HL-60 (cell line): ENCODE measurements around the gene SOX15.

ENCODE experiments used
- POLR2AphosphoS5 ChIP-seq: IDR thresholded peaks from 2 replicates; pipeline ENCODE4 v1.6.1; 2012; ENCODE audit warnings: low read depth
- TF ChIP-seq, protein P1 (sequence below): IDR thresholded peaks from one replicate; pipeline ENCODE4 v1.5.1; 2011; ENCODE audit warnings: low read length, control low read depth, inconsistent platforms; ENCODE audit not compliant: insufficient read depth
- TF ChIP-seq, protein P2 (sequence below): IDR thresholded peaks from 2 replicates; pipeline ENCODE4 v1.6.1; 2012; ENCODE audit warnings: low read depth; ENCODE audit not compliant: insufficient replicate concordance

DNA sequence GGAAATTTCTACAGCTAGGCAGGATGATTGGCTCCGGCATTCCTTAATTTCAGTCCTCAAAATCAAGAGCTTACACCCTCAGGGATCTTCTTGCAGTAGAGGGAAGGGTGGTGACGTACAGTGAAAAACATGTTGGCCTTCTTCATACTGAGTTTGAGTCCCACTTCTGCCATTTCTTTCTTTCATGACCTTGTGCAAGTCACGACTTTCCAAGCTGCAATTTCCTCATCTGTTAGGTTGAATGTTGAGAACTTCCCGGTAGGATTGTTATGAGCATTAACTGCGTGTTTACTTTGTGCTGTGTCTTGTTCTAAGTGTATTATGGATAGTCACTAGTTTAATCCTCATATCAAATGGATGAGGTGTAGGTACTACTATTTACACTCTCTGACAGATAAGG lies 20.3 kb downstream of the SOX15 start:
- TF ChIP-seq, protein P1, sequence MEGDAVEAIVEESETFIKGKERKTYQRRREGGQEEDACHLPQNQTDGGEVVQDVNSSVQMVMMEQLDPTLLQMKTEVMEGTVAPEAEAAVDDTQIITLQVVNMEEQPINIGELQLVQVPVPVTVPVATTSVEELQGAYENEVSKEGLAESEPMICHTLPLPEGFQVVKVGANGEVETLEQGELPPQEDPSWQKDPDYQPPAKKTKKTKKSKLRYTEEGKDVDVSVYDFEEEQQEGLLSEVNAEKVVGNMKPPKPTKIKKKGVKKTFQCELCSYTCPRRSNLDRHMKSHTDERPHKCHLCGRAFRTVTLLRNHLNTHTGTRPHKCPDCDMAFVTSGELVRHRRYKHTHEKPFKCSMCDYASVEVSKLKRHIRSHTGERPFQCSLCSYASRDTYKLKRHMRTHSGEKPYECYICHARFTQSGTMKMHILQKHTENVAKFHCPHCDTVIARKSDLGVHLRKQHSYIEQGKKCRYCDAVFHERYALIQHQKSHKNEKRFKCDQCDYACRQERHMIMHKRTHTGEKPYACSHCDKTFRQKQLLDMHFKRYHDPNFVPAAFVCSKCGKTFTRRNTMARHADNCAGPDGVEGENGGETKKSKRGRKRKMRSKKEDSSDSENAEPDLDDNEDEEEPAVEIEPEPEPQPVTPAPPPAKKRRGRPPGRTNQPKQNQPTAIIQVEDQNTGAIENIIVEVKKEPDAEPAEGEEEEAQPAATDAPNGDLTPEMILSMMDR, result no peak
- TF ChIP-seq, protein P2, sequence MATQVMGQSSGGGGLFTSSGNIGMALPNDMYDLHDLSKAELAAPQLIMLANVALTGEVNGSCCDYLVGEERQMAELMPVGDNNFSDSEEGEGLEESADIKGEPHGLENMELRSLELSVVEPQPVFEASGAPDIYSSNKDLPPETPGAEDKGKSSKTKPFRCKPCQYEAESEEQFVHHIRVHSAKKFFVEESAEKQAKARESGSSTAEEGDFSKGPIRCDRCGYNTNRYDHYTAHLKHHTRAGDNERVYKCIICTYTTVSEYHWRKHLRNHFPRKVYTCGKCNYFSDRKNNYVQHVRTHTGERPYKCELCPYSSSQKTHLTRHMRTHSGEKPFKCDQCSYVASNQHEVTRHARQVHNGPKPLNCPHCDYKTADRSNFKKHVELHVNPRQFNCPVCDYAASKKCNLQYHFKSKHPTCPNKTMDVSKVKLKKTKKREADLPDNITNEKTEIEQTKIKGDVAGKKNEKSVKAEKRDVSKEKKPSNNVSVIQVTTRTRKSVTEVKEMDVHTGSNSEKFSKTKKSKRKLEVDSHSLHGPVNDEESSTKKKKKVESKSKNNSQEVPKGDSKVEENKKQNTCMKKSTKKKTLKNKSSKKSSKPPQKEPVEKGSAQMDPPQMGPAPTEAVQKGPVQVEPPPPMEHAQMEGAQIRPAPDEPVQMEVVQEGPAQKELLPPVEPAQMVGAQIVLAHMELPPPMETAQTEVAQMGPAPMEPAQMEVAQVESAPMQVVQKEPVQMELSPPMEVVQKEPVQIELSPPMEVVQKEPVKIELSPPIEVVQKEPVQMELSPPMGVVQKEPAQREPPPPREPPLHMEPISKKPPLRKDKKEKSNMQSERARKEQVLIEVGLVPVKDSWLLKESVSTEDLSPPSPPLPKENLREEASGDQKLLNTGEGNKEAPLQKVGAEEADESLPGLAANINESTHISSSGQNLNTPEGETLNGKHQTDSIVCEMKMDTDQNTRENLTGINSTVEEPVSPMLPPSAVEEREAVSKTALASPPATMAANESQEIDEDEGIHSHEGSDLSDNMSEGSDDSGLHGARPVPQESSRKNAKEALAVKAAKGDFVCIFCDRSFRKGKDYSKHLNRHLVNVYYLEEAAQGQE, result no peak
- no peak for TF ChIP-seq POLR2AphosphoS5
